Measurements from ENCODE around the gene CDC42EP1.
"Not testable (repeated sequence)": the region's sequence is repeated elsewhere in the genome, so short reads cannot be mapped to it uniquely, and the experiment has no call there.

Gene CDC42EP1

GRCh38 chr22:37535159-37535558 lies 25.1 kb upstream of the CDC42EP1 start:
- DNase-seq = no peak

GRCh38 chr22:37538590-37539357 lies 21.5 kb upstream of the CDC42EP1 start:
- no peak for DNase-seq

- DNase-seq = not testable (repeated sequence)
Measured at GRCh38 chr22:37539790-37540189, 20.5 kb upstream of the CDC42EP1 start.

- DNase-seq = not testable (repeated sequence)
Measured at GRCh38 chr22:37542416-37542815, 17.9 kb upstream of the CDC42EP1 start.

GRCh38 chr22:37542959-37543358 lies 17.3 kb upstream of the CDC42EP1 start:
- DNase-seq = no peak

- no peak for DNase-seq
Measured at GRCh38 chr22:37544955-37545702, 15.2 kb upstream of the CDC42EP1 start.

GRCh38 chr22:37545703-37546436 lies 14.4 kb upstream of the CDC42EP1 start:
- no peak for DNase-seq

- no peak for DNase-seq
Measured at GRCh38 chr22:37546437-37547250, 13.6 kb upstream of the CDC42EP1 start.

- DNase-seq = no peak
Measured at GRCh38 chr22:37547251-37547741, 13.0 kb upstream of the CDC42EP1 start.

GRCh38 chr22:37549704-37550059 lies 10.6 kb upstream of the CDC42EP1 start:
- DNase-seq = no peak

GRCh38 chr22:37550921-37551320 lies 9.4 kb upstream of the CDC42EP1 start:
- DNase-seq = not testable (repeated sequence)

GRCh38 chr22:37551981-37552380 lies 8.3 kb upstream of the CDC42EP1 start:
- DNase-seq = no peak

- DNase-seq = no peak
Measured at GRCh38 chr22:37552524-37553163, 7.6 kb upstream of the CDC42EP1 start.

- no peak for DNase-seq
Measured at GRCh38 chr22:37553725-37554124, 6.6 kb upstream of the CDC42EP1 start.

- no peak for DNase-seq
Measured at GRCh38 chr22:37555029-37555428, 5.3 kb upstream of the CDC42EP1 start.

GRCh38 chr22:37556710-37557109 lies 3.6 kb upstream of the CDC42EP1 start:
- no peak for DNase-seq

- no peak for DNase-seq
Measured at GRCh38 chr22:37557321-37558001, 2.8 kb upstream of the CDC42EP1 start.

GRCh38 chr22:37558815-37559214 lies 1.5 kb upstream of the CDC42EP1 start:
- no peak for DNase-seq

GRCh38 chr22:37559521-37559900 lies 769 bp upstream of the CDC42EP1 start:
- DNase-seq = no peak

- no peak for DNase-seq
Measured at GRCh38 chr22:37560608-37561211, 430 bp downstream of the CDC42EP1 start.

Measured in NCI-H2107 (cell line).